HG03045 (cell line): ENCODE data around the gene ROBO1.

Source experiments
- ATAC-seq: cut with Tn5 transposase; IDR thresholded peaks from one replicate; pipeline ENCODE4 v1.9.1; 2021; ENCODE audit warnings: mild to moderate bottlenecking, moderate library complexity; ENCODE audit not compliant: unreplicated experiment

Gene ROBO1

GRCh38 chr3:78860567-78860966 is 907.2 kb downstream of the ROBO1 start:
- no peak for ATAC-seq

- no peak for ATAC-seq
These were observed 908.9 kb downstream of the ROBO1 start for GRCh38 chr3:78858910-78859309.

- no peak for ATAC-seq
These were observed 909.6 kb downstream of the ROBO1 start for GRCh38 chr3:78858174-78858573.

- ATAC-seq: no peak
These were observed 910.2 kb downstream of the ROBO1 start for GRCh38 chr3:78857494-78858111.

GRCh38 chr3:78856164-78856563 is 911.6 kb downstream of the ROBO1 start:
- no peak for ATAC-seq

GRCh38 chr3:78855190-78855589 is 912.6 kb downstream of the ROBO1 start:
- ATAC-seq: no peak

GRCh38 chr3:78848392-78849288 is 919.2 kb downstream of the ROBO1 start:
- no peak for ATAC-seq

- no peak for ATAC-seq
These were observed 920.2 kb downstream of the ROBO1 start for GRCh38 chr3:78847603-78848002.

GRCh38 chr3:78847203-78847602 is 920.6 kb downstream of the ROBO1 start:
- no peak for ATAC-seq

- no peak for ATAC-seq
These were observed 921.1 kb downstream of the ROBO1 start for GRCh38 chr3:78846718-78847117.

- no peak for ATAC-seq
These were observed 922.2 kb downstream of the ROBO1 start for GRCh38 chr3:78845605-78846004.

- ATAC-seq: no peak
These were observed 923.5 kb downstream of the ROBO1 start for GRCh38 chr3:78844307-78844706.

- ATAC-seq: no peak
These were observed 928.1 kb downstream of the ROBO1 start for GRCh38 chr3:78839693-78840092.

- no peak for ATAC-seq
These were observed 929.4 kb downstream of the ROBO1 start for GRCh38 chr3:78838362-78838761.

GRCh38 chr3:78834910-78835309 is 932.9 kb downstream of the ROBO1 start:
- ATAC-seq: no peak

GRCh38 chr3:78832785-78833204 is 935.0 kb downstream of the ROBO1 start:
- no peak for ATAC-seq

- no peak for ATAC-seq
These were observed 936.3 kb downstream of the ROBO1 start for GRCh38 chr3:78831446-78831972.

- no peak for ATAC-seq
These were observed 937.3 kb downstream of the ROBO1 start for GRCh38 chr3:78830470-78830869.

GRCh38 chr3:78827618-78828017 is 940.2 kb downstream of the ROBO1 start:
- ATAC-seq: no peak

- no peak for ATAC-seq
These were observed 942.0 kb downstream of the ROBO1 start for GRCh38 chr3:78825858-78826215.

GRCh38 chr3:78825118-78825857 is 942.5 kb downstream of the ROBO1 start:
- ATAC-seq: no peak
